Measurements from ENCODE around the gene PRKCH. TPM values are rescaled to one million over a fixed set of nuclear protein-coding genes. Genes with fewer than 3 reads are reported as not detected.
A peak's percentile ranks its signal among the peaks of the same experiment; 100 is the strongest.

The PRKCH gene
- total and polyA plus RNA-seq, 12 donors: 8.3 to 25.1 (median 17.7) TPM

- H3K4me1 ChIP-seq: peaks cover 0 to 40% (median 16%) of the 10 kb centered on the region in 9 donors
- H3K9me3 ChIP-seq: no peaks in the 10 kb centered on the region
- H3K4me3 ChIP-seq: no peak overlapping the region
- WGBS, 2 donors: 87 to 89% methylated on average over 2 of the region's 2 CpGs
- H3K27ac ChIP-seq: no peak overlapping the region
- DNase-seq: no peak
- no peak for ATAC-seq
- TF ChIP-seq CTCF (IDR thresholded peaks at IDR 0.05): no peak
- intact Hi-C loops (cut with DNase I): no loop called here
- H3K27me3 ChIP-seq: no peaks in the 10 kb centered on the region
- no peaks in the 10 kb centered on the region for H3K36me3 ChIP-seq
Measured at GRCh38 chr14:61399365-61399764, 78.0 kb downstream of the PRKCH start.

- no peak for ATAC-seq
- TF ChIP-seq CTCF (IDR thresholded peaks at IDR 0.05): no peak
- intact Hi-C loops (cut with DNase I): no loop called here
Measured at GRCh38 chr14:61401461-61401860, 80.1 kb downstream of the PRKCH start.

GRCh38 chr14:61403411-61403810, 82.0 kb downstream of the PRKCH start:
- no peak for DNase-seq
- TF ChIP-seq CTCF (IDR thresholded peaks at IDR 0.05): no peak
- Histone ChIP-seq H3K4me3 (no peak overlapping the region), H3K27me3 (no peaks in the 10 kb centered on the region), H3K9me3 (no peaks in the 10 kb centered on the region), H3K27ac (peak overlapping the region in 3 of 10 donors; percentile 7 to 28 (median 25)), H3K36me3 (no peaks in the 10 kb centered on the region), H3K4me1 (peaks cover 3 to 62% (median 25%) of the 10 kb centered on the region in 9 donors)
- intact Hi-C loops (cut with DNase I): no loop called here
- ATAC-seq: peak in 3 of 8 donors; percentile 25 to 47 (median 40)
- 40 to 45% methylated on average over 2 of the region's 2 CpGs for WGBS, 2 donors

More at GRCh38 chr14:61401461-61401860, 80.1 kb downstream of the PRKCH start:
- Histone ChIP-seq H3K36me3 (no peaks in the 10 kb centered on the region), H3K27me3 (no peaks in the 10 kb centered on the region), H3K4me3 (no peak overlapping the region), H3K9me3 (no peaks in the 10 kb centered on the region), H3K27ac (no peak overlapping the region), H3K4me1 (peaks cover 3 to 52% (median 25%) of the 10 kb centered on the region in 9 donors)
- no peak for DNase-seq
- 72 to 82% methylated on average over 2 of the region's 2 CpGs for WGBS, 2 donors

GRCh38 chr14:61404637-61405036, 83.3 kb downstream of the PRKCH start:
- WGBS, 2 donors: 36 to 67% methylated on average over 1 of the region's 1 CpG
- no peak for ATAC-seq
- Histone ChIP-seq H3K4me1 (peaks cover 3 to 66% (median 25%) of the 10 kb centered on the region in 9 donors), H3K36me3 (no peaks in the 10 kb centered on the region), H3K9me3 (no peaks in the 10 kb centered on the region), H3K27ac (no peak overlapping the region), H3K4me3 (no peak overlapping the region), H3K27me3 (no peaks in the 10 kb centered on the region)
- no peak for DNase-seq
- TF ChIP-seq CTCF (IDR thresholded peaks at IDR 0.05): no peak
- intact Hi-C loops (cut with DNase I): no loop called here

Measured in heart right ventricle (tissue), 16 donors.